ENCODE data around the gene PDS5A.
"Not testable (repeated sequence)": the region's sequence is repeated elsewhere in the genome, so short reads cannot be mapped to it uniquely, and the experiment has no call there.

The PDS5A gene

GRCh38 chr4:39963656-39964055 is 14.1 kb downstream of the PDS5A start:
- DNase-seq: no peak

- DNase-seq: no peak
Observed at GRCh38 chr4:39961311-39961877, 16.3 kb downstream of the PDS5A start.

- DNase-seq: no peak
Observed at GRCh38 chr4:39950861-39951481, 26.7 kb downstream of the PDS5A start.

- no peak for DNase-seq
Observed at GRCh38 chr4:39947963-39948362, 29.7 kb downstream of the PDS5A start.

- DNase-seq: no peak
Observed at GRCh38 chr4:39947417-39947816, 30.3 kb downstream of the PDS5A start.

GRCh38 chr4:39944245-39944644 is 33.5 kb downstream of the PDS5A start:
- not testable (repeated sequence) for DNase-seq

GRCh38 chr4:39942507-39942906 is 35.2 kb downstream of the PDS5A start:
- DNase-seq: no peak

GRCh38 chr4:39941682-39942217 is 36.0 kb downstream of the PDS5A start:
- no peak for DNase-seq

- DNase-seq: no peak
Observed at GRCh38 chr4:39937683-39938268, 39.9 kb downstream of the PDS5A start.

- no peak for DNase-seq
Observed at GRCh38 chr4:39936565-39937418, 40.9 kb downstream of the PDS5A start.

GRCh38 chr4:39933671-39934590 is 43.8 kb downstream of the PDS5A start:
- DNase-seq: no peak

- no peak for DNase-seq
Observed at GRCh38 chr4:39932776-39933402, 44.8 kb downstream of the PDS5A start.

GRCh38 chr4:39931441-39931901 is 46.2 kb downstream of the PDS5A start:
- DNase-seq: no peak

GRCh38 chr4:39928538-39928937 is 49.2 kb downstream of the PDS5A start:
- no peak for DNase-seq

GRCh38 chr4:39924014-39924413 is 53.7 kb downstream of the PDS5A start:
- DNase-seq: no peak

GRCh38 chr4:39922399-39922798 is 55.3 kb downstream of the PDS5A start:
- no peak for DNase-seq

GRCh38 chr4:39913471-39913870 is 64.2 kb downstream of the PDS5A start:
- DNase-seq: no peak

- no peak for DNase-seq
Observed at GRCh38 chr4:39910064-39910463, 67.6 kb downstream of the PDS5A start.

- no peak for DNase-seq
Observed at GRCh38 chr4:39908284-39908683, 69.4 kb downstream of the PDS5A start.

- DNase-seq: no peak
Observed at GRCh38 chr4:39905656-39906055, 72.1 kb downstream of the PDS5A start.

GRCh38 chr4:39905019-39905418 is 72.7 kb downstream of the PDS5A start:
- not testable (repeated sequence) for DNase-seq

GRCh38 chr4:39900966-39901365 is 76.7 kb downstream of the PDS5A start:
- DNase-seq: no peak

All from NCI-H1092 treated with DMSO at 0.1 percent for 48 hours (cell line).